Head of caudate nucleus (tissue), 42 donors: ENCODE results near the gene CTSZ.
A peak's percentile ranks its signal among the peaks of the same experiment; 100 is the strongest.

ENCODE experiments used
- DNase-seq, 42 donors: peaks; one replicate each; pipeline versions ENCODE4 v3.0.0 to v3.0.0-alpha.2; 2020 to 2021; ENCODE audit warnings: mixed read lengths in 7 of 42
- intact Hi-C: fragments of 100-400 bp; cut with DNase I; formaldehyde crosslinking; loops from one replicate; pipeline ENCODE4 v1.15.0; 2022

Gene CTSZ

GRCh38 chr20:59033093-59033492, 26.0 kb upstream of the CTSZ start:
- intact Hi-C loops: loop anchor here (5.0 kb wide), 1 partner anchor 51 kb away; the partner anchor contains the start of gene NELFCD
- DNase-seq: no peak

- DNase-seq: peak in 7 of 42 donors; percentile 18 to 57 (median 22)
- intact Hi-C loops: loop anchor here (1.0 to 5.0 kb wide), 2 partner anchors 10 to 50 kb away; partner anchors contain the start of genes NELFCD and PRELID3B
Observed at GRCh38 chr20:59032713-59033059, 25.6 kb upstream of the CTSZ start.

- intact Hi-C loops: loop anchor here (1.0 to 5.0 kb wide), 2 partner anchors 10 to 50 kb away; partner anchors contain the start of genes NELFCD and PRELID3B
- peak; percentile 89 to 99 (median 97) for DNase-seq
Observed at GRCh38 chr20:59032023-59032712, 25.1 kb upstream of the CTSZ start, which contains the start of gene ATP5F1E. Gene ATP5F1E, minus strand, starts transcription at chr20:59032335. Its CDS starts 84 bp downstream, at chr20:59032251.

- DNase-seq: no peak
- intact Hi-C loops: loop anchor here (1.0 to 5.0 kb wide), 2 partner anchors 11 to 49 kb away; partner anchors contain the start of genes NELFCD and PRELID3B
Observed at GRCh38 chr20:59031564-59032022, 24.5 kb upstream of the CTSZ start.

- intact Hi-C loops: loop anchor here (5.0 kb wide), 1 partner anchor 49 kb away; the partner anchor contains the start of gene NELFCD
- no peak for DNase-seq
Observed at GRCh38 chr20:59030911-59031563, 24.0 kb upstream of the CTSZ start.

- intact Hi-C loops: no loop called here
- no peak for DNase-seq
Observed at GRCh38 chr20:59028812-59029211, 21.8 kb upstream of the CTSZ start.

GRCh38 chr20:59027741-59028320, 20.8 kb upstream of the CTSZ start:
- no peak for DNase-seq
- intact Hi-C loops: no loop called here

GRCh38 chr20:59026904-59027740, 20.1 kb upstream of the CTSZ start:
- intact Hi-C loops: no loop called here
- DNase-seq: no peak

GRCh38 chr20:59025511-59025910, 18.5 kb upstream of the CTSZ start:
- intact Hi-C loops: no loop called here
- peak in 2 of 42 donors; percentile 24 to 28 for DNase-seq

- intact Hi-C loops: no loop called here
- DNase-seq: peak in 2 of 42 donors; percentile 33 to 38
Observed at GRCh38 chr20:59025086-59025485, 18.0 kb upstream of the CTSZ start.

- intact Hi-C loops: no loop called here
- peak in 4 of 42 donors; percentile 4 to 35 (median 18) for DNase-seq
Observed at GRCh38 chr20:59024111-59024530, 17.1 kb upstream of the CTSZ start.

GRCh38 chr20:59023616-59024015, 16.6 kb upstream of the CTSZ start:
- DNase-seq: peak in 3 of 42 donors; percentile 3 to 24 (median 16)
- intact Hi-C loops: no loop called here

- DNase-seq: peak in 4 of 42 donors; percentile 0 to 28 (median 12)
- intact Hi-C loops: no loop called here
Observed at GRCh38 chr20:59022754-59023153, 15.7 kb upstream of the CTSZ start.

GRCh38 chr20:59020938-59021551, 14.0 kb upstream of the CTSZ start:
- peak in 4 of 42 donors; percentile 7 to 37 (median 21) for DNase-seq
- intact Hi-C loops: no loop called here

- DNase-seq: peak in 2 of 42 donors; percentile 1 to 35
- intact Hi-C loops: no loop called here
Observed at GRCh38 chr20:59019217-59019616, 12.2 kb upstream of the CTSZ start, which contains the start of gene TUBB1. Gene TUBB1, plus strand, starts transcription at chr20:59019429. Its CDS starts 94 bp downstream, at chr20:59019523.

- intact Hi-C loops: no loop called here
- DNase-seq: peak in 3 of 42 donors; percentile 4 to 6 (median 5)
Observed at GRCh38 chr20:59018817-59019216, 11.8 kb upstream of the CTSZ start.

- intact Hi-C loops: no loop called here
- peak in 5 of 42 donors; percentile 1 to 25 (median 6) for DNase-seq
Observed at GRCh38 chr20:59017493-59018231, 10.6 kb upstream of the CTSZ start.
